Endothelial cell (in vitro differentiated cells): Measurements from ENCODE around the gene IQCH. TPM values are rescaled to one million over a fixed set of nuclear protein-coding genes. Genes with fewer than 3 reads are reported as not detected.

ENCODE experiments used
- DNase-seq: peaks from one replicate; pipeline ENCODE4 v3.0.0; 2021; ENCODE audit warnings: low spot score
- H3K27ac Mint-ChIP-seq: one replicate; pipeline ENCODE4 v1.8.0; 2021; ENCODE audit warnings: mixed read lengths, inconsistent platforms; ENCODE audit not compliant: unreplicated experiment
- H3K27me3 Mint-ChIP-seq: one replicate; pipeline ENCODE4 v1.8.0; 2021; ENCODE audit warnings: mild to moderate bottlenecking, moderate library complexity, mixed read lengths, inconsistent platforms; ENCODE audit not compliant: unreplicated experiment
- H3K36me3 Mint-ChIP-seq: one replicate; pipeline ENCODE4 v1.8.0; 2021; ENCODE audit warnings: mild to moderate bottlenecking, low read depth, mixed read lengths, inconsistent platforms; ENCODE audit not compliant: unreplicated experiment
- H3K4me1 Mint-ChIP-seq: one replicate; pipeline ENCODE4 v1.8.0; 2021; ENCODE audit warnings: mild to moderate bottlenecking, mixed read lengths, inconsistent platforms; ENCODE audit not compliant: unreplicated experiment
- H3K4me3 Mint-ChIP-seq: one replicate; pipeline ENCODE4 v1.8.0; 2021; ENCODE audit warnings: mild to moderate bottlenecking, mixed read lengths, inconsistent platforms; ENCODE audit not compliant: unreplicated experiment
- H3K9me3 Mint-ChIP-seq: one replicate; pipeline ENCODE4 v1.8.0; 2021; ENCODE audit warnings: mixed read lengths, inconsistent platforms; ENCODE audit not compliant: unreplicated experiment
- total RNA-seq: library from RNA; stranded (reverse); fragmentation: NEBNext Ultra II Directional; extraction: Animal tissue kit (Norgen Biotek cat#: 25700); gene quantifications from one replicate; pipeline ENCODE4 v1.2.1, GENCODE V29; 2021; ENCODE audit not compliant: unreplicated experiment
- TF ChIP-seq, protein P1 (sequence below): fragments of 200-600 bp; sonication (generic); IDR thresholded peaks from one replicate; pipeline ENCODE4 v1.5.0; 2021; ENCODE audit warnings: antibody characterized with exemption; ENCODE audit not compliant: unreplicated experiment

The IQCH gene
- total RNA-seq, 1 donor from 2014 or later = 2.4 TPM

- Mint-ChIP-seq H3K4me1 (peaks cover 6% of the 10 kb centered on the region), H3K36me3 (peaks cover 3% of the 10 kb centered on the region), H3K4me3 (no peak overlapping the region), H3K9me3 (no peaks in the 10 kb centered on the region), H3K27ac (no peak overlapping the region), H3K27me3 (no peaks in the 10 kb centered on the region)
- TF ChIP-seq, protein P1, sequence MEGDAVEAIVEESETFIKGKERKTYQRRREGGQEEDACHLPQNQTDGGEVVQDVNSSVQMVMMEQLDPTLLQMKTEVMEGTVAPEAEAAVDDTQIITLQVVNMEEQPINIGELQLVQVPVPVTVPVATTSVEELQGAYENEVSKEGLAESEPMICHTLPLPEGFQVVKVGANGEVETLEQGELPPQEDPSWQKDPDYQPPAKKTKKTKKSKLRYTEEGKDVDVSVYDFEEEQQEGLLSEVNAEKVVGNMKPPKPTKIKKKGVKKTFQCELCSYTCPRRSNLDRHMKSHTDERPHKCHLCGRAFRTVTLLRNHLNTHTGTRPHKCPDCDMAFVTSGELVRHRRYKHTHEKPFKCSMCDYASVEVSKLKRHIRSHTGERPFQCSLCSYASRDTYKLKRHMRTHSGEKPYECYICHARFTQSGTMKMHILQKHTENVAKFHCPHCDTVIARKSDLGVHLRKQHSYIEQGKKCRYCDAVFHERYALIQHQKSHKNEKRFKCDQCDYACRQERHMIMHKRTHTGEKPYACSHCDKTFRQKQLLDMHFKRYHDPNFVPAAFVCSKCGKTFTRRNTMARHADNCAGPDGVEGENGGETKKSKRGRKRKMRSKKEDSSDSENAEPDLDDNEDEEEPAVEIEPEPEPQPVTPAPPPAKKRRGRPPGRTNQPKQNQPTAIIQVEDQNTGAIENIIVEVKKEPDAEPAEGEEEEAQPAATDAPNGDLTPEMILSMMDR = no peak
- no peak for DNase-seq
Observed at GRCh38 chr15:67224889-67225288, 29.7 kb upstream of the IQCH start.

DNA sequence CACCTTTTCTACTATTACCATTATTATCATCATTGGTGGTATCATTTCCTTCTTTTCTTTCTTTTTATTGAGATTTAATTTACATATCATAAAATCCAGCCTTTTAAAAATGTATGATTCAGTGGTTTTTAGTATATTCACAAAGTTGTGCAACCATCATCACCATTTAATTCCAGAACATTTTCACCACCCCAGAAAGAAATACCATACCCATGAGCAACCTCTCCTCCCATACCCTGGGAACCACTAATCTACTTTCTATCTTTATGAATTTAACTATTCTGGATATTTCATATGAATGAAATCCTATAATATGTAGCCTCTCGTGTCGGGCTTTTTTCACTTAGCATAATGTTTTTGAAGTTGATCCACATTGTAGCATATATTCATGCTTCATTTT is 29.2 kb upstream of the IQCH start:
- no peak for DNase-seq
- Mint-ChIP-seq H3K27ac (no peak overlapping the region), H3K4me3 (no peak overlapping the region), H3K36me3 (peaks cover 3% of the 10 kb centered on the region), H3K4me1 (peaks cover 6% of the 10 kb centered on the region), H3K27me3 (no peaks in the 10 kb centered on the region), H3K9me3 (no peaks in the 10 kb centered on the region)
- TF ChIP-seq, protein P1 = no peak

DNA sequence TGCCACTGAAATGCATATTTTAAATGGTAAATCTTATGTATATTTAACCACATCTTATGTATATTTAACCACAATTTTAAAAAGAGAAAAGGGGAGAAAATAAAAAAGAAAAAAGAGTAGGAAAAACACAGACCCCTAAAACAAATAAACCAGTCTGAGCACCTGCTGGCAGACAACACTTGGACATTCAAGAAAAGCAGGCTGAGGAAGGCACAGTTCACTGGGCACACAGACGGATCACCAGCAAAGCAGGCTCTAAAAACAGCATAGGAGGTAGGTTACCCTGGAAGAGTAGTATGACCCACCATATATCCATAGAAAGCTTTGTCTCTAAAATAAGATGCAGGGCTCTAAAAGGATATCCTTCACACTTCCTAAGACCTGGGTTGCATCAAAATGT is 27.2 kb upstream of the IQCH start:
- peaks cover 6% of the 10 kb centered on the region for H3K4me1 Mint-ChIP-seq
- H3K9me3 Mint-ChIP-seq = no peaks in the 10 kb centered on the region
- H3K4me3 Mint-ChIP-seq = no peak overlapping the region
- H3K27ac Mint-ChIP-seq = no peak overlapping the region
- peaks cover 12% of the 10 kb centered on the region for H3K36me3 Mint-ChIP-seq
- TF ChIP-seq, protein P1 = no peak
- no peaks in the 10 kb centered on the region for H3K27me3 Mint-ChIP-seq
- no peak for DNase-seq

DNA sequence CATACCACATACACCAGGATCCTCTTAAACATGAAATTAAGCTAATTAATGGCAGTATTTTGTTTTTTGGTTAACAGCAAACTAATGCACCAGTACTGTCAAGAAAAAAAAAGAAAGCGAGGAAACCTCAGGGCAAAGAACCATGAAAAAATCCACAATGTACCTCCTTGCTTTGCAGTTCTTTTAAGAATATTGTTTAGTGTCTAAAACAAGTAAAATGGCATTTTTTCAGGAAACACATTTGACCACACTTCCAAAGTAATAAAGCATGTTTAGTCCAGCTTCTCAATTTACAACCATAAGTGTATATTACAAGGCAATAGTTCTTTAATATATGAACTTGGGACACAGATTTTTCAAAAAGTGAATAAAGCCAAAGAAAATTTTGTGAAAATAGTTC is 26.7 kb upstream of the IQCH start:
- Mint-ChIP-seq H3K4me3 (no peak overlapping the region), H3K4me1 (peaks cover 6% of the 10 kb centered on the region), H3K27ac (no peak overlapping the region), H3K36me3 (peaks cover 12% of the 10 kb centered on the region), H3K27me3 (no peaks in the 10 kb centered on the region), H3K9me3 (no peaks in the 10 kb centered on the region)
- TF ChIP-seq, protein P1 = no peak
- DNase-seq = no peak

DNA sequence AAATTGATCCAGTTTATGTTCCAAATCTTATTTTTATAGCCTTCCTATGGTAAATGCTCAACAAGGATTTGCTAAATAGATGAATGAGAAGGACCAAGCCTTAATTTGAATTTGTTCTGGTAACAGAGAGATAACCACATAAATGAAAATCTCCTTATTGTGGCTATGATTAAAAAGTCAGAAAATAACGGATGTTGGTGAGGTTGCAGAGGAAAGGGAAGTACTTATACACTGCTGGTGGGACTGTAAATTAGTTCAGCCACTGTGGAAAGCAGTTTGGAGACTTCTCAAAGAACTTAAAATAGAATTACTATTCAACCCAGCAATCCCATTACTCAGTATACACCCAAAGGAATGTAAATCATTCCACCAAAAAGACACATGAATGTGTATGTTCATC is 26.3 kb upstream of the IQCH start:
- Mint-ChIP-seq H3K9me3 (no peaks in the 10 kb centered on the region), H3K36me3 (peaks cover 12% of the 10 kb centered on the region), H3K4me3 (no peak overlapping the region), H3K4me1 (peaks cover 6% of the 10 kb centered on the region), H3K27me3 (no peaks in the 10 kb centered on the region), H3K27ac (no peak overlapping the region)
- TF ChIP-seq, protein P1 = no peak
- no peak for DNase-seq
